ENCODE results near the gene ASPN.

DNA sequence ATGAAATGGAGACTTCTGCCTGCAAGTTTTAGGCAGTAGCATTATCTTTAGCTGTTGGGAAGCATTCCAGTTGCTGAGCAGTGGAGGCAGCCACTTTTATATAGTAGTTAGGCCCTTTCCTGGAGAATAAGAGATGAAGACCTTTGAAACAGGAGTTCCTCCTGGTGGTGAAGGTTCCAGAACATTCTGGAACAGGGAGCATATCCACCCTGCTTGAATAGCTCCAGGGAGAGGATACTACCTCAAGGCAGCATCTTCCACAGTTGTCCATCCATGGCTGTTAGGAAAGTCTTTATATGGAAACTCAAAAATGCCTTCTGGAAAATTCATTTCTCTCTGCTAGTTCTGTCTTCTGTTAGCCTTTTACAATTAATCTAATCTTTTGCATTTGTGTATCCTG, 3.0 kb downstream of the ASPN start:
- no peak for TF ChIP-seq POLR2A (IDR thresholded peaks at IDR 0.05)
- no peak for TF ChIP-seq CTCF (IDR thresholded peaks at IDR 0.05)

All from uterus (tissue), 2 donors.